HEK293 (cell line): Measurements from ENCODE around the gene CLTCL1.

ENCODE experiments used
- CTCF ChIA-PET: fragments of 350-600 bp; formaldehyde crosslinking; extraction: SDS; loops from one replicate; lab custom pipeline; 2021; ENCODE audit warnings: antibody characterized with exemption; lab: Yijun Ruan, JAX
- POLR2A ChIA-PET: fragments of 300-600 bp; formaldehyde crosslinking; extraction: SDS; loops from one replicate; lab custom pipeline; 2020; ENCODE audit warnings: antibody characterized with exemption, inconsistent platforms; lab: Yijun Ruan, JAX
- H3K27ac ChIP-seq: fragments of 200-500 bp; sonication (Bioruptor generic); 2 replicates; pipeline ENCODE4 v1.5.1; 2014; ENCODE audit warnings: low read depth, low read length, control low read depth, inconsistent platforms; ENCODE audit errors: extremely low read depth
- H3K36me3 ChIP-seq, 2 experiments: fragments of 200-500 bp in 1 of 2; sonication (Bioruptor generic) in 1 of 2; 1 replicate in 1 of 2; 2 replicates in 1 of 2; pipeline ENCODE4 v1.5.1; 2014 to 2017; ENCODE audit warnings: inconsistent platforms in 2 of 2, low read length in 2 of 2; ENCODE audit not compliant: control insufficient read depth in 2 of 2, insufficient read depth in 1 of 2
- H3K4me1 ChIP-seq: fragments of 200-500 bp; sonication (Bioruptor generic); 2 replicates; pipeline ENCODE4 v1.5.1; 2014; ENCODE audit warnings: mild to moderate bottlenecking, low read length, inconsistent platforms; ENCODE audit not compliant: control insufficient read depth, insufficient read depth
- H3K4me3 ChIP-seq: 2 replicates; pipeline ENCODE4 v1.5.1; 2011; ENCODE audit warnings: low read depth, mild to moderate bottlenecking, control low read depth, low read length, moderate library complexity
- H3K9me3 ChIP-seq: fragments of 200-500 bp; sonication (Bioruptor generic); 2 replicates; pipeline ENCODE4 v1.5.1; 2014; ENCODE audit warnings: low read depth, low read length, inconsistent platforms; ENCODE audit not compliant: control insufficient read depth, insufficient read depth
- GFI1B ChIP-seq: fragments of 450-650 bp; formaldehyde crosslinking; IDR thresholded peaks from 2 replicates; pipeline ENCODE4 v1.5.1; 2016; ENCODE audit warnings: missing biosample characterization, missing genetic modification characterization
- KLF7 ChIP-seq: fragments of 450-650 bp; formaldehyde crosslinking; IDR thresholded peaks from 2 replicates; pipeline ENCODE4 v1.5.1; 2016; ENCODE audit warnings: missing biosample characterization, missing genetic modification characterization, borderline replicate concordance
- SCRT1 ChIP-seq: fragments of 450-650 bp; formaldehyde crosslinking; IDR thresholded peaks from 2 replicates; pipeline ENCODE4 v1.5.1; 2016; ENCODE audit warnings: missing biosample characterization, missing genetic modification characterization, borderline replicate concordance
- YY2 ChIP-seq: fragments of 450-650 bp; formaldehyde crosslinking; IDR thresholded peaks from 2 replicates; pipeline ENCODE4 v1.5.1; 2016; ENCODE audit warnings: missing biosample characterization, missing genetic modification characterization
- ZFP37 ChIP-seq: fragments of 450-650 bp; formaldehyde crosslinking; IDR thresholded peaks from 2 replicates; pipeline ENCODE4 v1.5.1; 2016; ENCODE audit warnings: missing biosample characterization, missing genetic modification characterization
- ZNF2 ChIP-seq: fragments of 450-650 bp; formaldehyde crosslinking; IDR thresholded peaks from 2 replicates; pipeline ENCODE4 v1.5.1; 2016; ENCODE audit warnings: missing biosample characterization, missing genetic modification characterization
- ZNF248 ChIP-seq: fragments of 450-650 bp; formaldehyde crosslinking; IDR thresholded peaks from 2 replicates; pipeline ENCODE4 v1.5.1; 2017; ENCODE audit warnings: missing biosample characterization, missing genetic modification characterization
- ZNF324 ChIP-seq: fragments of 450-650 bp; formaldehyde crosslinking; IDR thresholded peaks from 2 replicates; pipeline ENCODE4 v1.5.1; 2016; ENCODE audit warnings: missing biosample characterization, missing genetic modification characterization
- ZNF335 ChIP-seq: fragments of 450-650 bp; formaldehyde crosslinking; conservative IDR thresholded peaks from 2 replicates; pipeline ENCODE4 v1.5.1; 2016; ENCODE audit warnings: missing biosample characterization, missing genetic modification characterization
- ZNF37A ChIP-seq: fragments of 450-650 bp; IDR thresholded peaks from 2 replicates; pipeline ENCODE4 v1.5.1; 2018; ENCODE audit warnings: missing biosample characterization, missing genetic modification characterization
- ZNF561 ChIP-seq: fragments of 450-650 bp; IDR thresholded peaks from 2 replicates; pipeline ENCODE4 v1.5.1; 2018; ENCODE audit warnings: missing biosample characterization, missing genetic modification characterization, borderline replicate concordance
- ZNF600 ChIP-seq: fragments of 450-650 bp; formaldehyde crosslinking; IDR thresholded peaks from 2 replicates; pipeline ENCODE4 v1.5.1; 2016; ENCODE audit warnings: missing biosample characterization, missing genetic modification characterization
- ZNF664 ChIP-seq: fragments of 450-650 bp; formaldehyde crosslinking; IDR thresholded peaks from 2 replicates; pipeline ENCODE4 v1.5.1; 2016; ENCODE audit warnings: missing biosample characterization, missing genetic modification characterization
- ZSCAN23 ChIP-seq: fragments of 450-650 bp; formaldehyde crosslinking; IDR thresholded peaks from 2 replicates; pipeline ENCODE4 v1.5.1; 2016; ENCODE audit warnings: missing biosample characterization, missing genetic modification characterization
- TF ChIP-seq, protein P1 (sequence below): fragments of 450-650 bp; formaldehyde crosslinking; optimal IDR thresholded peaks from 2 replicates; pipeline ENCODE3; 2016; ENCODE audit warnings: missing biosample characterization, mild to moderate bottlenecking, missing genetic modification characterization
- TF ChIP-seq, protein P2 (sequence below): fragments of 450-650 bp; formaldehyde crosslinking; IDR thresholded peaks from 2 replicates; pipeline ENCODE4 v1.5.1; 2016; ENCODE audit warnings: missing biosample characterization, missing genetic modification characterization, low read depth
- TF ChIP-seq, protein P3 (sequence below): fragments of 450-650 bp; formaldehyde crosslinking; IDR thresholded peaks from 2 replicates; pipeline ENCODE4 v1.5.1; 2016; ENCODE audit warnings: missing biosample characterization, missing genetic modification characterization, borderline replicate concordance
- TF ChIP-seq, protein P4 (sequence below): fragments of 450-650 bp; formaldehyde crosslinking; IDR thresholded peaks from 2 replicates; pipeline ENCODE4 v1.5.1; 2017; ENCODE audit warnings: missing biosample characterization, missing genetic modification characterization
- TF ChIP-seq, protein P5 (sequence below): fragments of 450-650 bp; formaldehyde crosslinking; IDR thresholded peaks from 2 replicates; pipeline ENCODE4 v1.5.1; 2016; ENCODE audit warnings: missing biosample characterization, missing genetic modification characterization

Gene CLTCL1

DNA sequence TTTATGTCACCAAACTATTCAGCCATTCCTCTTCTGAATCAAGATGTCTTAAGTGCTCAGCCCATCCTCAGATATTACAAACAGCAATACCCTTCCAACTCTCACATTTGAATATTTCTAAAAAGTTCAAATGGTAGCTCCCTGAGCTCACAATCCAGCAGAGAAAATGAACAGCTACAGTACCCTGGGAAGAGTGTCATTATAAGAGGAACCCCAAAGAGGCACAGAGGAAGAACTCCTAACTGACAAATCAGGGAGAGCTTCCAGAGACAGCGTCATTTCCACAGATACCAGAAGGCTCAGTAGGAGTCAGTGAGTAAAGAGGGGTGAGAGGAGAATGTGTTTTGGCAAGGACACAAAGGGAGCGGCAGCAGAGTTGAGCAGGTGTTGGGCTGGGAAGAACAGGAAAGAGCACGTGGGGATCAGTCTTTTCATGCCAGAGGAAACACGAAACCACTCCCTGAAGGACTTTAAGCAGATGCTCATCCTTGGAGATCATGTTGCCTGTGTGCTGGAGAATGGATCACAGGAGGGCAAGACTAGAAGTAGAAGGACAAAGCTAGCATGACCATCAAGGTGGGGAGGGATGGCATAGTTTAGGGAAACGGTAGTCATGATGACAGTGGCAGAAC, 4.3 kb downstream of the CLTCL1 start:
- peaks cover 3% of the 10 kb centered on the region; the same call in 1 of the 2 replicates for H3K4me1 ChIP-seq
- ChIA-PET CTCF (interaction anchor here (0.5 to 2.3 kb wide), 5 partner anchors 12 to 402 kb away, joined by 3 to 8 read pairs (median 6); partner anchors contain the start of genes ESS2 and SLC25A1), POLR2A (interaction anchor here (1.0 kb wide), 1 partner anchor 145 kb away, joined by 4 read pairs; the partner anchor contains the start of gene MRPL40)
- H3K27ac ChIP-seq, result no peak overlapping the region
- no peaks in the 10 kb centered on the region for H3K9me3 ChIP-seq
- H3K4me3 ChIP-seq, result no peak overlapping the region
- peaks cover 0 to 3% of the 10 kb centered on the region in 2 experiments; a peak in 1 of 3 replicates for H3K36me3 ChIP-seq
- TF ChIP-seq YY2 (tag by site-specific recombination), result no peak
- TF ChIP-seq, protein P1, sequence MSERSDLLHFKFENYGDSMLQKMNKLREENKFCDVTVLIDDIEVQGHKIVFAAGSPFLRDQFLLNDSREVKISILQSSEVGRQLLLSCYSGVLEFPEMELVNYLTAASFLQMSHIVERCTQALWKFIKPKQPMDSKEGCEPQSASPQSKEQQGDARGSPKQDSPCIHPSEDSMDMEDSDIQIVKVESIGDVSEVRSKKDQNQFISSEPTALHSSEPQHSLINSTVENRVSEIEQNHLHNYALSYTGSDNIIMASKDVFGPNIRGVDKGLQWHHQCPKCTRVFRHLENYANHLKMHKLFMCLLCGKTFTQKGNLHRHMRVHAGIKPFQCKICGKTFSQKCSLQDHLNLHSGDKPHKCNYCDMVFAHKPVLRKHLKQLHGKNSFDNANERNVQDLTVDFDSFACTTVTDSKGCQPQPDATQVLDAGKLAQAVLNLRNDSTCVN (tag by site-specific recombination), result no peak
- TF ChIP-seq SCRT1 (tag by site-specific recombination), result no peak
- TF ChIP-seq, protein P2, sequence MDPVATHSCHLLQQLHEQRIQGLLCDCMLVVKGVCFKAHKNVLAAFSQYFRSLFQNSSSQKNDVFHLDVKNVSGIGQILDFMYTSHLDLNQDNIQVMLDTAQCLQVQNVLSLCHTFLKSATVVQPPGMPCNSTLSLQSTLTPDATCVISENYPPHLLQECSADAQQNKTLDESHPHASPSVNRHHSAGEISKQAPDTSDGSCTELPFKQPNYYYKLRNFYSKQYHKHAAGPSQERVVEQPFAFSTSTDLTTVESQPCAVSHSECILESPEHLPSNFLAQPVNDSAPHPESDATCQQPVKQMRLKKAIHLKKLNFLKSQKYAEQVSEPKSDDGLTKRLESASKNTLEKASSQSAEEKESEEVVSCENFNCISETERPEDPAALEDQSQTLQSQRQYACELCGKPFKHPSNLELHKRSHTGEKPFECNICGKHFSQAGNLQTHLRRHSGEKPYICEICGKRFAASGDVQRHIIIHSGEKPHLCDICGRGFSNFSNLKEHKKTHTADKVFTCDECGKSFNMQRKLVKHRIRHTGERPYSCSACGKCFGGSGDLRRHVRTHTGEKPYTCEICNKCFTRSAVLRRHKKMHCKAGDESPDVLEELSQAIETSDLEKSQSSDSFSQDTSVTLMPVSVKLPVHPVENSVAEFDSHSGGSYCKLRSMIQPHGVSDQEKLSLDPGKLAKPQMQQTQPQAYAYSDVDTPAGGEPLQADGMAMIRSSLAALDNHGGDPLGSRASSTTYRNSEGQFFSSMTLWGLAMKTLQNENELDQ (tag by site-specific recombination), result no peak
- TF ChIP-seq, protein P3, sequence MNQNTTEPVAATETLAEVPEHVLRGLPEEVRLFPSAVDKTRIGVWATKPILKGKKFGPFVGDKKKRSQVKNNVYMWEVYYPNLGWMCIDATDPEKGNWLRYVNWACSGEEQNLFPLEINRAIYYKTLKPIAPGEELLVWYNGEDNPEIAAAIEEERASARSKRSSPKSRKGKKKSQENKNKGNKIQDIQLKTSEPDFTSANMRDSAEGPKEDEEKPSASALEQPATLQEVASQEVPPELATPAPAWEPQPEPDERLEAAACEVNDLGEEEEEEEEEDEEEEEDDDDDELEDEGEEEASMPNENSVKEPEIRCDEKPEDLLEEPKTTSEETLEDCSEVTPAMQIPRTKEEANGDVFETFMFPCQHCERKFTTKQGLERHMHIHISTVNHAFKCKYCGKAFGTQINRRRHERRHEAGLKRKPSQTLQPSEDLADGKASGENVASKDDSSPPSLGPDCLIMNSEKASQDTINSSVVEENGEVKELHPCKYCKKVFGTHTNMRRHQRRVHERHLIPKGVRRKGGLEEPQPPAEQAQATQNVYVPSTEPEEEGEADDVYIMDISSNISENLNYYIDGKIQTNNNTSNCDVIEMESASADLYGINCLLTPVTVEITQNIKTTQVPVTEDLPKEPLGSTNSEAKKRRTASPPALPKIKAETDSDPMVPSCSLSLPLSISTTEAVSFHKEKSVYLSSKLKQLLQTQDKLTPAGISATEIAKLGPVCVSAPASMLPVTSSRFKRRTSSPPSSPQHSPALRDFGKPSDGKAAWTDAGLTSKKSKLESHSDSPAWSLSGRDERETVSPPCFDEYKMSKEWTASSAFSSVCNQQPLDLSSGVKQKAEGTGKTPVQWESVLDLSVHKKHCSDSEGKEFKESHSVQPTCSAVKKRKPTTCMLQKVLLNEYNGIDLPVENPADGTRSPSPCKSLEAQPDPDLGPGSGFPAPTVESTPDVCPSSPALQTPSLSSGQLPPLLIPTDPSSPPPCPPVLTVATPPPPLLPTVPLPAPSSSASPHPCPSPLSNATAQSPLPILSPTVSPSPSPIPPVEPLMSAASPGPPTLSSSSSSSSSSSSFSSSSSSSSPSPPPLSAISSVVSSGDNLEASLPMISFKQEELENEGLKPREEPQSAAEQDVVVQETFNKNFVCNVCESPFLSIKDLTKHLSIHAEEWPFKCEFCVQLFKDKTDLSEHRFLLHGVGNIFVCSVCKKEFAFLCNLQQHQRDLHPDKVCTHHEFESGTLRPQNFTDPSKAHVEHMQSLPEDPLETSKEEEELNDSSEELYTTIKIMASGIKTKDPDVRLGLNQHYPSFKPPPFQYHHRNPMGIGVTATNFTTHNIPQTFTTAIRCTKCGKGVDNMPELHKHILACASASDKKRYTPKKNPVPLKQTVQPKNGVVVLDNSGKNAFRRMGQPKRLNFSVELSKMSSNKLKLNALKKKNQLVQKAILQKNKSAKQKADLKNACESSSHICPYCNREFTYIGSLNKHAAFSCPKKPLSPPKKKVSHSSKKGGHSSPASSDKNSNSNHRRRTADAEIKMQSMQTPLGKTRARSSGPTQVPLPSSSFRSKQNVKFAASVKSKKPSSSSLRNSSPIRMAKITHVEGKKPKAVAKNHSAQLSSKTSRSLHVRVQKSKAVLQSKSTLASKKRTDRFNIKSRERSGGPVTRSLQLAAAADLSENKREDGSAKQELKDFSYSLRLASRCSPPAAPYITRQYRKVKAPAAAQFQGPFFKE, result no peak
- 0 out of 2 replicates have a peak, but pooled peaks have one; percentile 14 for TF ChIP-seq KLF7
- no peak for TF ChIP-seq ZNF2 (tag by site-specific recombination)
- no peak for TF ChIP-seq ZNF335 (tag by site-specific recombination)
- no peak for TF ChIP-seq ZNF561 (tag by site-specific recombination)
- TF ChIP-seq, protein P4, sequence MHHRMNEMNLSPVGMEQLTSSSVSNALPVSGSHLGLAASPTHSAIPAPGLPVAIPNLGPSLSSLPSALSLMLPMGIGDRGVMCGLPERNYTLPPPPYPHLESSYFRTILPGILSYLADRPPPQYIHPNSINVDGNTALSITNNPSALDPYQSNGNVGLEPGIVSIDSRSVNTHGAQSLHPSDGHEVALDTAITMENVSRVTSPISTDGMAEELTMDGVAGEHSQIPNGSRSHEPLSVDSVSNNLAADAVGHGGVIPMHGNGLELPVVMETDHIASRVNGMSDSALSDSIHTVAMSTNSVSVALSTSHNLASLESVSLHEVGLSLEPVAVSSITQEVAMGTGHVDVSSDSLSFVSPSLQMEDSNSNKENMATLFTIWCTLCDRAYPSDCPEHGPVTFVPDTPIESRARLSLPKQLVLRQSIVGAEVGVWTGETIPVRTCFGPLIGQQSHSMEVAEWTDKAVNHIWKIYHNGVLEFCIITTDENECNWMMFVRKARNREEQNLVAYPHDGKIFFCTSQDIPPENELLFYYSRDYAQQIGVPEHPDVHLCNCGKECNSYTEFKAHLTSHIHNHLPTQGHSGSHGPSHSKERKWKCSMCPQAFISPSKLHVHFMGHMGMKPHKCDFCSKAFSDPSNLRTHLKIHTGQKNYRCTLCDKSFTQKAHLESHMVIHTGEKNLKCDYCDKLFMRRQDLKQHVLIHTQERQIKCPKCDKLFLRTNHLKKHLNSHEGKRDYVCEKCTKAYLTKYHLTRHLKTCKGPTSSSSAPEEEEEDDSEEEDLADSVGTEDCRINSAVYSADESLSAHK (tag by site-specific recombination), result no peak
- no peak for TF ChIP-seq GFI1B (tag by site-specific recombination)
- TF ChIP-seq, protein P5, sequence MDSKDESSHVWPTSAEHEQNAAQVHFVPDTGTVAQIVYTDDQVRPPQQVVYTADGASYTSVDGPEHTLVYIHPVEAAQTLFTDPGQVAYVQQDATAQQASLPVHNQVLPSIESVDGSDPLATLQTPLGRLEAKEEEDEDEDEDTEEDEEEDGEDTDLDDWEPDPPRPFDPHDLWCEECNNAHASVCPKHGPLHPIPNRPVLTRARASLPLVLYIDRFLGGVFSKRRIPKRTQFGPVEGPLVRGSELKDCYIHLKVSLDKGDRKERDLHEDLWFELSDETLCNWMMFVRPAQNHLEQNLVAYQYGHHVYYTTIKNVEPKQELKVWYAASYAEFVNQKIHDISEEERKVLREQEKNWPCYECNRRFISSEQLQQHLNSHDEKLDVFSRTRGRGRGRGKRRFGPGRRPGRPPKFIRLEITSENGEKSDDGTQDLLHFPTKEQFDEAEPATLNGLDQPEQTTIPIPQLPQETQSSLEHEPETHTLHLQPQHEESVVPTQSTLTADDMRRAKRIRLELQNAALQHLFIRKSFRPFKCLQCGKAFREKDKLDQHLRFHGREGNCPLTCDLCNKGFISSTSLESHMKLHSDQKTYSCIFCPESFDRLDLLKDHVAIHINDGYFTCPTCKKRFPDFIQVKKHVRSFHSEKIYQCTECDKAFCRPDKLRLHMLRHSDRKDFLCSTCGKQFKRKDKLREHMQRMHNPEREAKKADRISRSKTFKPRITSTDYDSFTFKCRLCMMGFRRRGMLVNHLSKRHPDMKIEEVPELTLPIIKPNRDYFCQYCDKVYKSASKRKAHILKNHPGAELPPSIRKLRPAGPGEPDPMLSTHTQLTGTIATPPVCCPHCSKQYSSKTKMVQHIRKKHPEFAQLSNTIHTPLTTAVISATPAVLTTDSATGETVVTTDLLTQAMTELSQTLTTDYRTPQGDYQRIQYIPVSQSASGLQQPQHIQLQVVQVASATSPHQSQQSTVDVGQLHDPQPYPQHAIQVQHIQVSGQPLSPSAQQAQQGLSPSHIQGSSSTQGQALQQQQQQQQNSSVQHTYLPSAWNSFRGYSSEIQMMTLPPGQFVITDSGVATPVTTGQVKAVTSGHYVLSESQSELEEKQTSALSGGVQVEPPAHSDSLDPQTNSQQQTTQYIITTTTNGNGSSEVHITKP (tag by site-specific recombination), result peak; percentile 40; the same call in 1 of the 2 replicates
- TF ChIP-seq ZSCAN23, result no peak
- no peak for TF ChIP-seq ZNF324 (tag by site-specific recombination)
- TF ChIP-seq ZNF600 (tag by site-specific recombination), result peak; percentile 54
- no peak for TF ChIP-seq ZNF248 (tag by site-specific recombination)
- no peak for TF ChIP-seq ZFP37 (tag by site-specific recombination)
- TF ChIP-seq ZNF664 (tag by site-specific recombination), result no peak
- TF ChIP-seq ZNF37A (tag by site-specific recombination), result no peak
